Activated naive CD8-positive, alpha-beta T cell treated with anti-CD3 and anti-CD28 coated beads, Interleukin-2, amount 10 ng/mL, durations not matched to agents 7 days and 5 days (primary cell): ENCODE measurements around the gene GUSB. TPM values are rescaled to one million over a fixed set of nuclear protein-coding genes. Genes with fewer than 3 reads are reported as not detected.
"Not testable (repeated sequence)": the region's sequence is repeated elsewhere in the genome, so short reads cannot be mapped to it uniquely, and the experiment has no call there.

Source experiments
- ATAC-seq: fragments of 150-1000 bp; cut with Tn5 transposase; one replicate; pipeline ENCODE4 v1.10.0; 2021; ENCODE audit warnings: low read depth, moderate library complexity
- POLR2A ChIA-PET: fragments of 350-600 bp; sonication (Branson Sonifier 250); formaldehyde crosslinking; loops from one replicate; lab custom pipeline; 2021; ENCODE audit warnings: antibody characterized with exemption; lab: Charles Lee
- DNase-seq: peaks from one replicate; pipeline ENCODE4 v3.0.0; 2021
- H3K27ac Mint-ChIP-seq: one replicate; pipeline ENCODE4 v1.8.0; 2022; ENCODE audit warnings: mild to moderate bottlenecking, mixed read lengths
- H3K27me3 Mint-ChIP-seq: one replicate; pipeline ENCODE4 v1.8.0; 2022; ENCODE audit warnings: mild to moderate bottlenecking, moderate library complexity, mixed read lengths
- H3K36me3 Mint-ChIP-seq: one replicate; pipeline ENCODE4 v1.8.0; 2021; ENCODE audit warnings: mild to moderate bottlenecking, mixed read lengths
- H3K4me1 Mint-ChIP-seq: one replicate; pipeline ENCODE4 v1.8.0; 2021; ENCODE audit warnings: mixed read lengths
- H3K4me3 Mint-ChIP-seq: one replicate; pipeline ENCODE4 v1.8.0; 2022; ENCODE audit warnings: mild to moderate bottlenecking, moderate library complexity, mixed read lengths
- H3K9me3 Mint-ChIP-seq: one replicate; pipeline ENCODE4 v1.8.0; 2021; ENCODE audit warnings: mixed read lengths
- total RNA-seq, 2 experiments: library from RNA; stranded (reverse); gene quantifications; one replicate each; pipeline ENCODE4 v1.2.3, GENCODE V29; 2021

The GUSB gene
- total RNA-seq, 2 experiments from 2014 or later: 71.9 to 73.5 TPM

DNA sequence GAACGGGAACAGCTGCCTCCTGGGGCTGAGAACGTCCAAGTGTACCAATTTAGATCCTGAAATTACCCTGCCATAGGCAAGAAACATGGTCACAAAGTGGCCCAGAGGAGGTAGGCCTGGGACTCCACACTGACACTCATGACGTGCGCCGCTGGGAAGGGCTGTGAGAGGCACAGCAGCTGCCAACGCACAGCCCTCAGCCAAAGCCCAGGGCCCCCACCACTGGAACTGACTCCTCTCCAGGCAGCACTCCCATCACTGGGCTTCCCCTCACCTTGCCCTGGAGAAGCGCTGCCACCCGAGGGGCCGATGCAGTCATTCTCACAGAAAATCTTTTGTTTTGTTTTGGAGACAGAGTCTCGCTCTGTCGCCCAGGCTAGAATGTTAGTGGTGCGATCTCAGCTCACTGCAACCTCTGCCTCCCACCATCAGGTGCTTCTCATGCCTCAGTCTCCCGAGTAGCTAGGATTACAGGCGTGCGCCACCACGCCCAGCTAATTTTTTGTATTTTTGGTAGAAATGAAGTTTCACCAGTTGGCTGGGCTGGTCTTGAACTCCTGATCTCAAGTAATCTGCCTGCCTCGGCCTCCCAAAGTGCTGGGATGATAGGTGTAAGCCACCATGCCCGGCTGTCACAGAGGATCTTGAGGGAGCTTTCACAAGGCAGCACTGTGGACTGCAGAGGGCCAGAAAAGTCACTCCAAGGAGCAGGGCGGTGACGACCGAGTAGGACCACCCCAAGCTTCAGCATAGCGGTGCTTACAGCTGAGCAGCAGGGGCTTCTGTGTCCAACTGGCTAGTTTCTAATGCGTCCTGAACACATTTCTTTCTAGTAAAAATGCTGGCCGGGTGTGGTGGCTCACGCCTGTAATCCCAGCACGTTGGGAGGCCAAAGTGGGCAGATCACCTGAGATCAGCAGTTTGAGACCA lies 13.5 kb downstream of the GUSB start:
- DNase-seq: no peak
- no peak overlapping the region for H3K4me3 Mint-ChIP-seq
- POLR2A ChIA-PET: no interaction called here
- H3K27ac Mint-ChIP-seq: no peak overlapping the region
- no peaks in the 10 kb centered on the region for H3K4me1 Mint-ChIP-seq
- H3K9me3 Mint-ChIP-seq: no peaks in the 10 kb centered on the region
- no peak for ATAC-seq
- peaks cover 27% of the 10 kb centered on the region for H3K36me3 Mint-ChIP-seq
- H3K27me3 Mint-ChIP-seq: no peaks in the 10 kb centered on the region

DNA sequence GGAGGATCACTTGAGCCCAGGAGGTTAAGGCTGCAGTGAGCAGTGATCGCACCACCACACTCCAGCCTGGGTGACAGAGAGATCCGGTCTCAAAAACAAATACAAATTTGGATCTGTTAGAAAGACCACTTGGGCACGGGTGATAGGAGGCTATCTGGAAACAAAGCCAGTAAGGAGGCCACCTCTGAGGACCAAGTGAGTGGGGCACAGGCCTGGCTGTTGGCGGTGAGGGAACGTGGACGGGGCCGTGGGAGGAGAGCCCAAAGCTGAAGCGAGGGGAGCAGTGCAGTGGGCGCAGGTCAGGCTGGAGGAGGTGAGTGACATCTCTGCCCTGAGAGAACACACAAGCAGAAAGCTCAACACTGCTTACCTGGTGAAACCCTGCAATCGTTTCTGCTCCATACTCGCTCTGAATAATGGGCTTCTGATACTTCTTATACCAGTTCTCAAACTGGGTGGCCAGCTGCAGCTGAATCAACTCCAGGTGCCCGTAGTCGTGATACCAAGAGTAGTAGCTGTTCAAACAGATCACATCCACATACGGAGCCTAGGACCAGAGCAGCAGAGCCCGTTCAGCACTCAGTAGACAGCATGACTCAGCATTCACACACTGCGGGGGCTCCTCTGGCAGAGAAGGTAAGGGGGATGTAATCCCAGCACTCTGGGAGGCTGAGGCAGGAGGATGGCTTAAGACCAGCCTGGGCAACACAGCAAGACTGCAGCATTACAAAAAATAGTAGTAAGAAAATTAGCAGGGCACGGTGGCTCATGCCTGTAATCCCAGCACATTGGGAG lies 14.5 kb downstream of the GUSB start:
- no peaks in the 10 kb centered on the region for H3K4me1 Mint-ChIP-seq

DNA sequence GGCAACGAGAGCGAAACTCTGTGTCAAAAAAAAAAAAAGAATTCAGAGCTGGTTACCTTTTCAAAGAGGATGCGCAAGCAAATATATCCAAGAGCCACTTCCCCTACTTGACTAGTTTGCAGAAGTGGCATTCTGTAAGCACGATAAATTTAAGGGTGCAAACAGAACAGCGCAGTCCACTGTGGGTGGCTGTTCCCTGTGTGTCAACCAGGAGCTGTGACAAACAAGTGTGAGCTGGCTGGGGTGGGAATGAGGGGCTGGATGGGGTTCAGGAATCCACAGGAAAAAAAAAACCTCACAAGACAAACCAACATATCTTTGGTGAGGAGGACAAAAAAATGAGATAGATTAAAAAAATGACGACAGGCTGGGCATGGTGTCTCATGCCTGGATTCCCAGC lies 15.9 kb downstream of the GUSB start:
- no peak overlapping the region for H3K27ac Mint-ChIP-seq
- peaks cover 26% of the 10 kb centered on the region for H3K36me3 Mint-ChIP-seq
- H3K4me3 Mint-ChIP-seq: no peak overlapping the region

More for the DNA sequence above, 14.5 kb downstream of the GUSB start:
- DNase-seq (no peak), ATAC-seq (no peak)
- POLR2A ChIA-PET: no interaction called here
- Mint-ChIP-seq H3K36me3 (peaks cover 31% of the 10 kb centered on the region), H3K27me3 (no peaks in the 10 kb centered on the region), H3K4me3 (no peak overlapping the region), H3K27ac (no peak overlapping the region), H3K9me3 (no peaks in the 10 kb centered on the region)

DNA sequence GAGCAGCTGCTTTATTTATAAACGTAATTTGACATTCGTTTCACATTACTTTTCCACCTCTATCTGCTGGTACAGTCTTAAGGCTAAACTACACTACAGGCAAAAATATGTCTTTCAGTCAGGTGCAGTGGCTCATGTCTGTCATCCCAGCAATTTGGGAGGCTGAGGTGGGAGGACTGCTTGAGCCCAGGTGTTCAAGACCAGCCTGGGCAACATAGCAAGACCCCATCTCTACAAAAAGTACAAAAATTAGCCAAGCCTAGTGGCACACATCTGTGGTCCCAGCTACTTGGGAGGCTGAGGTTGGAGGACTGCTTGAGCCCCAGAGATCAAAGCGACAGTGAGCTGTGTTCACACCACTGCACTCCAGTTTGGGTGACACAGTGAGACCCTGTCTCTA lies 17.3 kb downstream of the GUSB start:
- H3K4me3 Mint-ChIP-seq, H3K27ac Mint-ChIP-seq, POLR2A ChIA-PET, H3K4me1 Mint-ChIP-seq, H3K9me3 Mint-ChIP-seq, H3K27me3 Mint-ChIP-seq, ATAC-seq, DNase-seq: not testable (repeated sequence)
- peaks cover 20% of the 10 kb centered on the region for H3K36me3 Mint-ChIP-seq

More for the DNA sequence above, 15.9 kb downstream of the GUSB start:
- Mint-ChIP-seq H3K27me3 (no peaks in the 10 kb centered on the region), H3K9me3 (no peaks in the 10 kb centered on the region), H3K4me1 (no peaks in the 10 kb centered on the region)
- DNase-seq: no peak
- no peak for ATAC-seq
- POLR2A ChIA-PET: no interaction called here

DNA sequence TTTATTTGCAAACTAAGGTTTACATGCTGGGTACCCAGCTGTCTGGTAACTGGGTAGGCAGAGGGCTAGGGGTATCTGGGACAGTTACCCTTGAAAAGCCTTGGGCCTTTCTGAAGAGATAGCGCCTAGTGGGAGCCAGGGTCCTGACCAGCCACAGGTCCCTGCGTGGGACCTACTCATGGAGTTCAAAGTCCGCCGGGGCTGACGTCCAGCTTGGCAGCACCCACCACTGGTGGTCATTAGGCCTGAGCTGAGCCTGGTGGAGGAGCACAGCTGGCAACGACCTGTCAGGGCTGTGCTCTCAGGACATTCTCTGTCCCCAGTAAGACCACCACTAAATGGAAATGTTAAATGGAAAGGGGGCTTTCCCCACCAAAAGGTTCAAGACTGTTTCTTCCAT lies 20.0 kb downstream of the GUSB start:
- H3K36me3 Mint-ChIP-seq: peaks cover 20% of the 10 kb centered on the region
- no peaks in the 10 kb centered on the region for H3K9me3 Mint-ChIP-seq
- ATAC-seq: no peak
- no peaks in the 10 kb centered on the region for H3K4me1 Mint-ChIP-seq
- no peak overlapping the region for H3K27ac Mint-ChIP-seq
- H3K4me3 Mint-ChIP-seq: no peak overlapping the region
- DNase-seq: no peak
- POLR2A ChIA-PET: no interaction called here
- H3K27me3 Mint-ChIP-seq: no peaks in the 10 kb centered on the region

DNA sequence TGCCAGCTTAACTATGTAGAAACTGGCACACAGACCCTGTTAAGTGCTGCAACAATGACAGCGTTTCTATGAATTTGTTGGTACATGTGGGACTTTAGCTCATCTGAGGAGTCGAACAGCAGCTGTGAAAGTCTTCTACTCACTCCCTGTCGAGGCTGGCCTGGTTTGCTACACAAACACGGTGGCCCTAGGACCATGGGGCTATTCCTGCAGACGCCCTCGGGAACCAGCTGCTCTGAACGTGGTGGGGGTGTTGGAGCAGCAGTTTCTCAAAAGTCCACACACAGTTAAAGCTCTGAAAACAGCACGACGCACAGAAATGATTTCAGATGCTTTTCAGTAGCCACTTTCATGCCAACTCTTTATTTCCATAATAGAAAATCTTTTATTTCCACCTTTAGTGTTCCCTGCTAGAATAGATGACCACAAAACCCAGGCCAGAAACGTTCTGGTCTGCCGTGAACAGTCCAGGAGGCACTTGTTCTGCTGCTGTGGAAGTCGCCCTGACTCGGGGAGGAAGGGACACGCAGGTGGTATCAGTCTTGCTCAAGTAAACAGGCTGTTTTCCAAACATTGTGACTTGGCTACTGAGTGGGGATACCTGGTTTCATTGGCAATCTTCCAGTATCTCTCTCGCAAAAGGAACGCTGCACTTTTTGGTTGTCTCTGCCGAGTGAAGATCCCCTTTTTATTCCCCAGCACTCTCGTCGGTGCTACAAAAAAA lies 21.5 kb downstream of the GUSB start:
- H3K9me3 Mint-ChIP-seq: no peaks in the 10 kb centered on the region
- DNase-seq (no peak), ATAC-seq (no peak)
- H3K27me3 Mint-ChIP-seq: no peaks in the 10 kb centered on the region
- no peaks in the 10 kb centered on the region for H3K4me1 Mint-ChIP-seq
- no peak overlapping the region for H3K27ac Mint-ChIP-seq
- POLR2A ChIA-PET: no interaction called here
- H3K36me3 Mint-ChIP-seq: peaks cover 11% of the 10 kb centered on the region
- H3K4me3 Mint-ChIP-seq: no peak overlapping the region

DNA sequence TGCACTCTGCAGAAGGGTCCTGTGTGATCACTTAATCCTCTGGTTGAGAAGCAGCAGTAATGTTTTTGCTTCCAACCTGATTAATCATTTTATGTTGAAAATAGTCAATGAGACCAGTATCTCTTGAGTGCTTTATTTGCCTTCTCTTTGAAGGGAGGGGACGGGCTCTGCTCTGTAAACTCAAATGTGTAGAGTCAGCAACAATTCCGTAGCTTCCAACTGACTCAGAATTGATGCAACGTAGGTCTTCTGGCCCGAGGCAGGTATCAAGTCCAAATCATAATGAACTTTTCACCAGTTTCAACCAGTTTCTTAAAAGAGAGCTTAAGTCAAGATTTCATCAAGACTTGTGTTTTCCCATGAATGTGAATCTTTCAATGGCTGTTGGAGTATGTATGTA lies 26.3 kb downstream of the GUSB start:
- no peaks in the 10 kb centered on the region for H3K27me3 Mint-ChIP-seq
- peaks cover 7% of the 10 kb centered on the region for H3K36me3 Mint-ChIP-seq
- ATAC-seq (no peak), DNase-seq (no peak)
- H3K4me1 Mint-ChIP-seq: no peaks in the 10 kb centered on the region
- POLR2A ChIA-PET: no interaction called here
- H3K9me3 Mint-ChIP-seq: no peaks in the 10 kb centered on the region
- no peak overlapping the region for H3K4me3 Mint-ChIP-seq
- no peak overlapping the region for H3K27ac Mint-ChIP-seq

DNA sequence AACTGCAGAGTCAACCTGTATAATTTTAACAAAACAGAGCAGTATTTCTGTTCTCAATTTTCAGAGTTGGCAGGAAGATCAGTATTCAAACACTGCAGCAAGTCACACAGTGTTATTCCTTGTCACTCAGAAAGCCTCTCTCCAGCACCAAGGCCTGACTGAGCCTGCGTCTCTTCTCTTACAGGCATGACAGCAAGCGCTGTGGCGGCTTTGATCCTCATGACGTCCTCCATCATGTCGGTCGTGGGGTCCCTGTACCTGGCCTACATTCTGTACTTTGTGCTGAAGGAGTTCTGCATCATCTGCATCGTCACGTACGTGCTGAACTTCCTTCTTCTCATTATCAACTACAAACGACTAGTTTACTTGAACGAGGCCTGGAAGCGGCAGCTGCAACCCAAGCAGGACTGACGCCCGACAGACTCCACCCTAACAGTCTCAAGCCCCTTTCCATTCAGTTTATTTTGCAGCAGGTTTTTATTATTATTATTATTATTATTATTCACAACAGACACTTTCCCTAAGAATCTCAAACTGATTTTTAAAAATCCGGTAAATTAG lies 28.0 kb downstream of the GUSB start:
- Mint-ChIP-seq H3K9me3 (no peaks in the 10 kb centered on the region), H3K36me3 (peaks cover 4% of the 10 kb centered on the region), H3K27me3 (no peaks in the 10 kb centered on the region), H3K4me1 (no peaks in the 10 kb centered on the region), H3K4me3 (no peak overlapping the region), H3K27ac (no peak overlapping the region)
- POLR2A ChIA-PET: no interaction called here
- DNase-seq (no peak), ATAC-seq (no peak)

DNA sequence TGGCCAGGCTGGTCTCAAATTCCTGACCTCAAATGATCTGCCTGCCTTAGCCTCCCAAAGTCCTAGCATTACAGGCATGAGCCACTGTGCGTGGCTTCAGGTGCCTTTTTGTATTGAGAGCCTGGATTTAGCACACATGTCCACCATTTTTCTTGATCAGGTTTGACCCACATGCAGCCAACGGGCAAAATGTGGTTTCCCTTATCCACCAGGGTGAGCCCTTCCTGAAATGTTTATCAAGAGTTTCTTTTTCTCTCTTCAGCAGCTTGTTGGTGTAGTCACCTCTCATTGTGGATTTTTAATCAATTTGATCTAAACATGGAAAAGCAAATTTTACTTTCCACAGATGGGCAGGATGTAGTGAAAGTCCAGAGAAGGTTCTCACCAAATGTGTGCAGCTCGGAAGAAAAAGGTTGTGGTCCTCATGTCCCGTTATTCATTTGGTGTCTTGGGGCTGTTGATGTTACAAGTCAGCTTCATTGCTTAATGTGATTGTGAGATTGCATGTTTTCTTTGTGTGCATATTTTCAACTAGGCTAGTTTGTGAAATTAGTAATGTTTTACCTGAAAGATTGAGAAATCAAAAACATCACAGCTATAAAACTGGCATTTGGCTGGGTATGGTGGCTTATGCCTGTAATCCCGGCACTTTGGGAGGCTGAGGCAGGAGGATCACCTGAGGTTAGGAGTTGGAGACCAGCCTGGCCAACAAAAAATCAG lies 28.9 kb downstream of the GUSB start:
- DNase-seq: no peak
- Mint-ChIP-seq H3K27me3 (no peaks in the 10 kb centered on the region), H3K4me3 (no peak overlapping the region), H3K4me1 (no peaks in the 10 kb centered on the region), H3K9me3 (no peaks in the 10 kb centered on the region), H3K36me3 (peaks cover 4% of the 10 kb centered on the region), H3K27ac (no peak overlapping the region)
- POLR2A ChIA-PET: no interaction called here
- ATAC-seq: no peak

DNA sequence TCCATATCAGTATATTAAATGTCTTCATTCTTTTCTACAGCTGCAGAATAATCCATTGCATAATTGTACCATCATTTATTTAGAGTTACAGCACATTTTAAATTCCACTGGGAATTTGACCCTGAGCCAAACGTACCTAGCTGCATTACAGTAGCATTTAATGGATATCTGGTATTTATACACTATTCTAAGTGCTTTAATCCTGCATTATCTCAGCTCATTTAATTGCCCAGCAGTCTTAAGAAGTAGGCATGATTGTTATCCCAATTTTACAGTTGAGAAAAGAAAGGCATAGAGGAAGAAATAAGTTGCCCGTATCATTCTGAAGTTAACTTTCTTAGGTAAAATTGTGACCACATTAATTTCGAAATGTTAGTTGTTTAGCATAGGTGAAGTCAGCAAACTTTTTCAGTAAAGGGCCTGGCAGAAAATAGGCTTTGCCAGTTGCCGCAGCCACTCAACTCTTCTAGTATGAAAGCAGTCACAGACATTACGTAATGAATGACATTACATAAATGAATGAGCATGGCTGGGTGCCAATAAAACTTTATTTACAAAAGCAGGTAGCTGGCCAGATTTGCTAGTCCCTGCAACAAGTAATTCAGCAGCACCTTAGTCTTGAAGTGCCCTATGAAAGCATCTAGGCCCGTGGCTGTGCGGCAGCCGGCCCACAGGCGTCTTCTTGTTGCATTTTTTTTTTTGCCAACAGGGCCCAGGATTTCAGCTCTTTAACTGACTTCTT lies 30.0 kb downstream of the GUSB start:
- no peak overlapping the region for H3K4me3 Mint-ChIP-seq
- H3K27me3 Mint-ChIP-seq: no peaks in the 10 kb centered on the region
- H3K27ac Mint-ChIP-seq: no peak overlapping the region
- POLR2A ChIA-PET: no interaction called here
- peaks cover 4% of the 10 kb centered on the region for H3K36me3 Mint-ChIP-seq
- ATAC-seq (no peak), DNase-seq (no peak)
- H3K9me3 Mint-ChIP-seq: no peaks in the 10 kb centered on the region
- H3K4me1 Mint-ChIP-seq: no peaks in the 10 kb centered on the region

DNA sequence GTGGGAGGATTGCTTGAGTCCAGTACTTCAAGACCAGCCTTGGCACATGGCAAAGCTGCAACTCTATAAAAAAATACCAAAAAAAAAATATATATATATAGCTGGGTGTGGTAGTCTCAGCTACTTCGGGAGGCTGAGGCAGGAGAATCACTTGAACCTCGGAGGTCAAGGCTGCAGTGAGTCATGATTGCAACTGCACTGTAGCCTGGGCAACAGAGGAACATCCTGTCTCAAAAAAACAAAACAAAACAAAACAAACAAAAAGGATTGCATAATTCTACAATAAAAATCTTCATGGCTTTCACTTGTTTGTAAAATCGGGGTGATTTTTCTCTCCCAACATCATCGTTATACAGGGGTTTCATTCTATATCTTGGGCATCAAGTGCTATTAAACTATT lies 35.1 kb downstream of the GUSB start:
- Mint-ChIP-seq H3K4me3 (no peak overlapping the region), H3K27ac (no peak overlapping the region), H3K36me3 (no peaks in the 10 kb centered on the region), H3K27me3 (no peaks in the 10 kb centered on the region), H3K4me1 (no peaks in the 10 kb centered on the region), H3K9me3 (no peaks in the 10 kb centered on the region)
- DNase-seq (no peak), ATAC-seq (no peak)
- POLR2A ChIA-PET: no interaction called here

DNA sequence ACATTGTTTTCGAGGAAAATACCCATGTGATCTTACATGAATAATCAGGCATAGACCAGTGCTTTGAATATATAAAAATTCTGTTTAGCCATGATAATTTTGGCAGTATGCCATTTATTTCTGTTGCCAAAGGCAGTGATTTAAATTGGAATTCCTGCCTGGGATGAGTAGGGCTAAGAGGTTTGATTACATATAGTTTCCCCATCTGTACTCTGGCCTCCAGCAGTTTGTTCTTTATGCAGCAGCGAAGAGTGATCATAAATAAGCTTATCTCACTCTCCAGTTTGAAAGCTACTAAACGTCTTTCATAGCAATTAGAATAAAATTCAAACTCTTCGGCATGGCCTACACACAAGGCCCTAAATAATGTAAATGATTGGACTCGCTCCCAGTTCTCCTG lies 36.2 kb downstream of the GUSB start:
- POLR2A ChIA-PET, H3K4me1 Mint-ChIP-seq: not testable (repeated sequence)

More for the DNA sequence above, 36.2 kb downstream of the GUSB start:
- DNase-seq, H3K4me3 Mint-ChIP-seq, H3K27me3 Mint-ChIP-seq, H3K36me3 Mint-ChIP-seq, ATAC-seq, H3K9me3 Mint-ChIP-seq, H3K27ac Mint-ChIP-seq: not testable (repeated sequence)
